GF-D8 (cell line): ENCODE data around the gene KIAA1671.

Experiments used
- DNase-seq: peaks from one replicate; lab custom pipeline; 2025; lab: John Stamatoyannopoulos, UW

Gene KIAA1671

DNA sequence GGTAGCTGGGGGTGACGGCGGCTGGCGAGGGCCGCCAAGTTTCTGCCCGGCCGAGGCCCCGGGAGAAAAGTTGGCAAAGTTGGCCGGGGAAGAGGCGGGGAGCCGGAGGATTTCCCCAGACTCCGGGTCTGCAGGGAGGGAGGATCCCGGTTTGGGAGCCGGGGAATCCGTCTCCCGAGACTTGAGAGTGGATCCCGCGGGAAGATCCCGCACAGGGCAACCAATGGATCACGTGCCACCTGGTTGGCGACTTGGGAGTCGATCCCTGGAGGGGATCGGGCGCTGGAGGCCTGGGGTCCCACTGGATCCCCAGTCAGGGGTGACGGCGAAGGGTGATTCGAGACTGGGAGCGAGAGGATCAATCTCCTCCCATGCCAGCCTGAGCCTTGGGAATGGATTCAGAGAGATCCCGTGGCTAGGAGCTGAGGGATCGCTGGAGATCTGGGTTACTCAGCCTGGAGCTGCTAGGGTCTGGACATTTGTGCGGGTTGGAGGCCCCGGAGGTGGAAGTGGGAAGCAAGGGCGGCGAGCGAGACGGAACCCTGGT lies 394 bp downstream of the KIAA1671 start:
- no peak for DNase-seq

DNA sequence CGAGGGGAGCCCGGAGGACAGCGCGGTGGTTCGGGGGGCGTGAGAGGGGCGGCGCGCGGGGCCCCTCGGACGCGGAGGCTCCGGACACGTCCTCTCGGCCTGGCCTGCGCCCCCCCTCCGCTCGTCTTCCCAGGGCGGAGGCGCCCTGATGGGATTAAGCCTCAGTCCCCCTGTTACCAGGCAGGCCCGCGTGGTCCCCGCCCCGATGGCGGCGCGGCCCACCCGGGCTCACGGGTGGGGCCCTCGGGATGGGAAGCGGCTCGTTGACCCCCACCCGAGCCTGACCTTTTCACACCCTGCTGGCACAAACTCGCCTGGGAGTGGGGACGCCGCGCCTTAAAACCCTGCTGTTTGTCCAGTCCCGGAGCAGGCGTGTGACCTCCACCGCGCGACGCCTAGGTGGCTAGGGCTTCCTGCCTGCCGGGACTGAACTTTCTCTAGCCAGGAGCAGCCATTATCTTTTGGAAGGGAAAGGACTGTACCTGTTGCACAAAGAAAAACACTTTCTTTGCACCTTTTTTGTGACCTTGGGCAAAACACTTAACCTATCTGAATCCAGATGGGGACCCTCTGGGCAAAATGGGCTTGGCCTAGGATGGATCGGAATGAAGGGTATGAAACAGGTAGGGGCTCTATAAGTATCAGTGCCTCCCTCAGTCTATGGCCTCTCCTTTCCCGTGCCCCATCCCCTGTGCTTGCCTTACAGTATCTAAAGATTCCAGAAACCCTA lies 1.0 kb downstream of the KIAA1671 start:
- no peak for DNase-seq

GRCh38 chr22:24954114-24954463 lies 1.6 kb downstream of the KIAA1671 start:
- no peak for DNase-seq

- DNase-seq: no peak
Observed at GRCh38 chr22:24954856-24955255, 2.3 kb downstream of the KIAA1671 start.

- no peak for DNase-seq
Observed at GRCh38 chr22:24957043-24957442, 4.5 kb downstream of the KIAA1671 start.

DNA sequence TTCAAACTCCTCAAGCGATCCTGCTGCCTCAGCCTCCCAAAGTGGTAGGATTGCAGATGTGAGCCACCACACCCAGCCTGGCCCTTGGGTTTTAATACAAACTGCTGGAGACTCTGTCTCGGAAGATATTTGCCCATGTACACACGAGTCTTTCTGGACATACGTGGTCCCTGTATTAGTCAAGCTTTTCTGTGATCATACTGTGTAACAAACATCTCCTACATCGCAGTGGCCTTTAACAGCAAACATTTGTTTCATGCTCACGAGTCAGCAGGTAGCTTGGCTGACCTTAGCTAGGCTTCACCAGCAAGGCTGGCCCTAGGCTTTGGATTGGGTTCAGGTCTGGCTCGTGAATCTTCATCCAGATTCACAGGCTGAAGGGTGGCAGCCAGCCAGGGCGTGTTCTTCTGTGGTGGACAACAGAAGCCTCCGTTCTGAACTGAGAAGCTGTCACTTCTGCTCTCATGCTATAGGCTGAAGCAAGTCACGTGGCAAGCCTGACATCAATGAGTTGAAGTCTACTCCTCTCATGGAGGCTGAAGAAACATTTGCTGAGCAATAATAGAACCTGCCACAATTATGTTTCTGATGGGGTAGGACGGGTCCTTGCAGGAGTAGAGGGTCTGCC lies 8.8 kb downstream of the KIAA1671 start:
- no peak for DNase-seq

- no peak for DNase-seq
Observed at GRCh38 chr22:24962094-24962493, 9.6 kb downstream of the KIAA1671 start.

GRCh38 chr22:24962835-24963234 lies 10.3 kb downstream of the KIAA1671 start:
- DNase-seq: no peak

DNA sequence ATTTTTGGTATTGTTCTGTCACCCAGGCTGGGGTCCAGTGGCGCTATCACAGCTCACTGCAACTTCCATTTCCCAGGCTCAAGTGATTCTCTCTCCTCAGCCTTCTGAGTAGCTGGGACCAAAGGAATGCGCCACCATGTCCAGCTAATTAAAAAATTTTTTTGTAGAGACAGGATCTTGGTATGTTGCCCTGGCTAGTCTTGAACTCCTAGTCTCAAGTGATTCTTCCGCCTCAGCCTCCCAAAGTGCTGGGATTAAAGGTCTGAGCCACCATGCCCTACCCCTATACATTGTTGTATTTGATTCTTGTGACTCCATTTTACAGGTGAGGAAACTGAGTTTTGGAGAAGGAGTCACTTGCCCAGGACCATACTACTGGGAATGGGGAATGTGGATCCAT lies 11.9 kb downstream of the KIAA1671 start:
- DNase-seq: no peak

DNA sequence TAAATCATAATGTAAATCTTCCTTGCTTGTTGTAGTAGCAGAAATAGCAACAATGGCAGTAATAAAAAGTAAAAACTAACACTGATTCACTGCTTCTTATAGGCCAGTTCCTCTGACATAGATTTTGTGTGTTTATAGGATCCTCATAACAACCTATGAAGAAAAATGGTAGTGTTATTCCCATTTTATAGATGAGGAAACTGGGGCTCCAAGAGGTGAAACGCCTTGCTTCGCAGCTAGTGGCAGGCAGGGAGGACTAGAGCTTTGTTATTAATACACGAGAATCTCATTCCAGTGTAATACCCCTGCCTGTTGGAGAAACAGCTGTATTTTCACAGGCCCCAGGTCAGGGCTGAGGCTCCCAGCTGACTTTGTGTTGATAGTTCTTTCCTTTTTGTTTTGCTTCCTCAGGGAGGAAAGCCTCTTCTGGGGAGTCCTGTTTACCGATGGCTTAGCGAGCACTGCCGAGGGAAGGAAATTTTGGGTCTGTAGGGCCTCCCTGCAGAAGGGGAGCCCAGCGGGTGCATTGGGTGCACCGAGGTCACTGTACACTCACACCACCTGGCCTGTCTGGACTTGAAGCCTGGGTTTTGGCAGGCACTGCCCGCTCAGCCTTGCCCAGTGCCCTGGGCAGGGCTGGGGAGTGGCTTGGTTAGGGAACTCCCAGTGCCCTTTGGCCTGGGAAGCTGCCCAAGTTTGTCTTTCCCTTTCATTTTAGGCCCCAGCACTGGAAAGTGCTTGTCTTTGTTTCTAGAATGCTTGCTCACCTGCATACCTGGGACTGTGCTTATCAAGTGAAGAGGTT lies 13.5 kb downstream of the KIAA1671 start:
- no peak for DNase-seq

DNA sequence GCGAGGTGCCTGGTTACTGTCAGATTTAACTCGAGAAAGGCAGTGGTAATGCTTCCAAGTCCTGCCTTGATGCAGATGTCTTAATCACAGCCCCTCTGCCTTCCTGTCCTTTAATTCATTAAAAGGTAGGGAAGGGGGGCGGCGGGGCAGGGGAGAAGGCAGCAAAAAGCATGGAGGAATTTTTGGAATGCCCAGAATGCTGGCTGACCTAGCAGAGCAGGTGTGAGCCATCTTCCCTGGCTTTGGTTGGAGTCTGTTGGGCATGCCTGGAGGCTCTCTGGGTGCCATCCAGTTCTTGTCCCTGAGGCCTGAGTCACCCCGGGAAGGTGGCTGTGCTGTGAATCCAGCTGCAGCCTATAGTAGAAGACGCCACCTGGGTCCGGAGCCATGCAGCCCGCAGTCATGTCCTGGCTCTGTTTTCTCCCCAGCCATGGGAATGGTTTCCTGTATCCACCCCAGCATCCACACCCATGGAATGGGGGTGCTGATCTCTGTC lies 15.6 kb downstream of the KIAA1671 start:
- no peak for DNase-seq

DNA sequence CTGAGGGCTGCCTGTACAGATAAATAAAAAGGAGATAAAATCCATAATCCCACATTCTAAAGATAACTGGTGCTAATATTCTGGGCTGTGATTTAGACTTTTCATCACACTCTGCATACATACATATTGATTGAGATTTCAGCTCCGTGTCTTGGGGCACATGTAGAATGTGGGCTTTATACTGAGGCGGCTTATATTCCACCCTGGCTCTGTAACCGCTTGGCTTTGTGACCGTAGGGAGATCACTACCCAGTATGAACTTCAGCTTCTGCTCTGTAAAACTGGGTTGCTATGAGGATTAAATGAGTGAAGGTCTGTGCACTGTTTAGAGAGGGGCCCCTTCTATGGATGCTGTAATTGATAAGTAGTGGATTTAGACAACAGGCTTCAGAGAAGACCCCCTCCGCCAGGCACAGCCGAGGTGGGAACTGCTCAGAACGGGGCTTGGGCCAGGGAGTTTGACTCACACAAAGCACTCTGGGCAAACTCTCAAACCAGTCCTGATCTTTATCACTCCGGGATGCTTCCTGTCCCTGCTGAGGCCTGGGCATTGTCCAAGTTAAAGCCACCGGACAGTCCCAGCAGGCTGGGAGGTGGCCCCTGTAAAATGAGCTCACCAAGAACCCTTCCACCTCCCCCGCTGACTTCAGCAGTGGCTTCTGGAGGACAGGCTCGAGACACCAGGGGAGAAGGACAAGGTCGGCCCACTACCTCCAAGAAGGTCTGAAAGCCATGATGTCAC lies 17.2 kb downstream of the KIAA1671 start:
- no peak for DNase-seq

- DNase-seq: no peak
Observed at GRCh38 chr22:24972369-24972768, 19.9 kb downstream of the KIAA1671 start.

- no peak for DNase-seq
Observed at GRCh38 chr22:24973872-24974271, 21.4 kb downstream of the KIAA1671 start.

DNA sequence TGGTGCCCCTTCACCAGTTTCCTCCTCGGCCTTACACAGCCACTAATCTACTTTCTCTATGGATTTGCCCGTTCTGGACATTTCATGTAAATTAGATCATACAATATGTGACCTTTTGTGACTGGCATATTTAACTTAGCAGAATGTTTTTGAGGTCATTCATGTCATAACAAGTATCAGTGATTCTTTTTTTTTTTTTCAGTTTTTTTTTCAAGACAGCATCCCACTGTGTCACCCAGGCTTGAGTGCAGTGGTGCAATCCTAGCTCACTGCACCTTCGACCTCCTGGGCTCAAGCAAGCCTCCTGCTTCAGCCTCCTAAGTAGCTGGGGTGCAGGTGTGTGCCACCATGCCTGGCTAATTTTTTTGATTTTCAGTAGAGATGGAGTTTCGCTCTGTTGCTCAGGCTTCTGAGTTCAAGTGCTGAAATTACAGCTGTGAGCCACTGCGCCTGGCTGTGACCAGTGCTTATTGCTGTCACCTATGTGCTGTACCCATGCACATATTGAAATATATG lies 22.7 kb downstream of the KIAA1671 start:
- no peak for DNase-seq

DNA sequence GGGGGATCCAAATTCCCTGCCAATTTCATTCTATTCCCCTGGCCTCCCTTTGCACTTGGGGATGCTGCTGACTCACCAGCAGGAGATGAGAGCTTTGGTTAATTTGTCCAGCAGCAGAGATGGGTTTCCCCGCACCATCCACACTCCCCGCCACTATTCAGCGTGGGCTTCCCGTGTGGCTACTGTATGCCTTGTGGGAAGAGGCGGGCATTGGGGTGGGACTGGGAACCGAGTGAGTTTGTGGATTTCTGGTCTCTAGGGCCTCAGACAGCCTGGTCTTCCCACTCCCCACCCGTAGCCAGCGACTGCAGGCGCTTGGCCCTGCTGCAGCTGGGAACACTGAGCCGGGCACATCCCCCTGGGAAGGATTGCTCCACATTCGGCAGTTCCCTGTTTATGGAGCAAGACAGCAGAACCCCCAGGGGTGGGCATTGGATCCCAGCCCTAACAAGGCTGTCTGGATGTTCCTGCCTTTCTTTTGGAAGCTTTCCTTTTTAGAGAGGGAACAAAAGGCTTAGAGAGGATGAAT lies 23.4 kb downstream of the KIAA1671 start:
- no peak for DNase-seq

DNA sequence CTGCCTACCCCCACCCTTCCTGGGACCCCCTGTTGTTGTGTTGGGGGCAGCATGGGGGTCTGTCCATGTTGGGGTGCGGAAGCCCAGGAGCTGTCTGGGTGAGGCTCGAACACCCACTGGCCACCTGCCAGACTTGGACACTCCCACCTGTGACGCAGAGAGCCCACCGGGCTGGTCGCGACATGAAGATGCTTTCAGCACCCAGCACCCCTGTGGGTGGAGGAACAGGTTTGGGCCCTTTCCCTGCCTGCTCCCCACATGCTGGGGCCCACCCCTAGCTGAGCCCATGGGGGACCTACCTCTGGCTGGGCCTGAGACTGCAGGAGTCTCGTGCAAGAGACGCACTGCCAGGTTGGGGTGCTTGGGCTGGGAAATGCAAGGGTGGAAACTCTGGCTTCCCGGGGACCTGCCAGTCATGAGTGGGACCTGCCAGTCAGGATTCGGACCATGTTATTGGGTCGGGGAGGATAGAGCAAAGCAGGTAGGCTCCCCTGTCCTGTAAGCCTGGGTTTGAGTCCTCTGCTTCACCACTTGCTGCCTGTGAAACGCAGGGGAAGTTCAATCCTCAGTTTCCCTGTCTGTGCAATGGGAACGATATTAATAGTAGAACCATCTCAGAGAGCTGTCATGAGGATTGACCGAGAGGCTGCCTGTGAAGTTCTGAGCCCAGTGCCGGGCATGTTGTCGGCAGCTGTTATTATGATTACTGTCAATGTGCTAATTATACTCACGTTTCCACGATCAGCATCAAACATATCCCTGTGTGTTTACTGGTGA lies 24.1 kb downstream of the KIAA1671 start:
- DNase-seq: no peak

GRCh38 chr22:24977370-24978221 lies 25.1 kb downstream of the KIAA1671 start:
- DNase-seq: no peak

DNA sequence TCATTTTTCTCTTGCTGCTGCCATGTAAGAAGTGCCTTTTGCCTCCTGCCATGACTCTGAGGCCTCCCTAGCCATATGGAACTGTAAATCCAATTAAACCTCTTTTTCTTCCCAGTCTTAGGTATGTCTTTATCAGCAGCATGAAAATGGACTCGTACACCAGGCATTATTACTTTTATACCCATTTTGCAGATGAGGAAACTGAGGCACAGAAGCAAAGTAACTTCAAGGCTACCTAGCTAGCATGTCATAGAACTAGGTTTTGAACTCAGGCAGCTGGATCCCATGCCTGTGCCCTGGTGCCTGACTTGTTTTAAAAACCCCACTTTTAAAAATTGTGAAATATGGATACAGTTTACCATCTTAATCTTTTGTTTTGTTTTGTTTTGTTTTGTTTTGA lies 25.8 kb downstream of the KIAA1671 start:
- DNase-seq: no peak

- no peak for DNase-seq
Observed at GRCh38 chr22:24981066-24981465, 28.6 kb downstream of the KIAA1671 start.
